Nephron (organoid): ENCODE data around the gene OSBPL1A.
"Not testable (repeated sequence)": the region's sequence is repeated elsewhere in the genome, so short reads cannot be mapped to it uniquely, and the experiment has no call there.

Source experiments
- H3K27ac Mint-ChIP-seq, 3 experiments: 2 replicates each; pipeline ENCODE4 v1.8.0; 2020; ENCODE audit warnings: mixed read lengths in 3 of 3, mild to moderate bottlenecking in 2 of 3, moderate library complexity in 1 of 3
- H3K27me3 Mint-ChIP-seq: 2 replicates; pipeline ENCODE4 v1.8.0; 2021; ENCODE audit warnings: low read depth, mild to moderate bottlenecking, moderate library complexity, mixed read lengths
- H3K36me3 Mint-ChIP-seq: 2 replicates; pipeline ENCODE4 v1.8.0; 2020; ENCODE audit warnings: low read depth, mixed read lengths
- H3K4me1 Mint-ChIP-seq: 2 replicates; pipeline ENCODE4 v1.8.0; 2020; ENCODE audit warnings: mixed read lengths
- H3K4me3 Mint-ChIP-seq, 3 experiments: 2 replicates each; pipeline ENCODE4 v1.8.0; 2020; ENCODE audit warnings: mild to moderate bottlenecking in 3 of 3, mixed read lengths in 3 of 3, moderate library complexity in 2 of 3
- H3K9me3 Mint-ChIP-seq: 2 replicates; pipeline ENCODE4 v1.8.0; 2020; ENCODE audit warnings: mixed read lengths
- CTCF ChIP-seq, 3 experiments: fragments of 200-600 bp; sonication (generic); IDR thresholded peaks; one replicate each; pipeline ENCODE4 v1.5.0; 2021; ENCODE audit warnings: antibody characterized with exemption in 3 of 3; ENCODE audit not compliant: unreplicated experiment in 3 of 3

The OSBPL1A gene

GRCh38 chr18:24160086-24160485 is 237.5 kb downstream of the OSBPL1A start:
- no peak overlapping the region for H3K4me3 Mint-ChIP-seq
- no peaks in the 10 kb centered on the region for H3K9me3 Mint-ChIP-seq
- TF ChIP-seq CTCF (IDR thresholded peaks at IDR 0.05; ENCODE audit: unreplicated experiment in 3 of 3) = no peak
- H3K4me1 Mint-ChIP-seq = peaks cover 8% of the 10 kb centered on the region
- H3K36me3 Mint-ChIP-seq = peaks cover 63% of the 10 kb centered on the region
- no peak overlapping the region for H3K27ac Mint-ChIP-seq
- no peaks in the 10 kb centered on the region for H3K27me3 Mint-ChIP-seq

- Mint-ChIP-seq H3K27ac (no peak overlapping the region), H3K4me3 (no peak overlapping the region), H3K27me3 (no peaks in the 10 kb centered on the region), H3K36me3 (peaks cover 53% of the 10 kb centered on the region), H3K4me1 (peaks cover 8% of the 10 kb centered on the region), H3K9me3 (no peaks in the 10 kb centered on the region)
- TF ChIP-seq CTCF (IDR thresholded peaks at IDR 0.05; ENCODE audit: unreplicated experiment in 3 of 3) = no peak
Measured at GRCh38 chr18:24157855-24158254, 239.8 kb downstream of the OSBPL1A start.

GRCh38 chr18:24153397-24153796 is 244.2 kb downstream of the OSBPL1A start:
- H3K4me1 Mint-ChIP-seq = peaks cover 8% of the 10 kb centered on the region
- TF ChIP-seq CTCF (IDR thresholded peaks at IDR 0.05; ENCODE audit: unreplicated experiment in 3 of 3) = no peak
- H3K9me3 Mint-ChIP-seq = no peaks in the 10 kb centered on the region
- H3K36me3 Mint-ChIP-seq = peaks cover 48% of the 10 kb centered on the region
- H3K4me3 Mint-ChIP-seq = no peak overlapping the region
- H3K27ac Mint-ChIP-seq = no peak overlapping the region
- H3K27me3 Mint-ChIP-seq = no peaks in the 10 kb centered on the region

- H3K4me1 Mint-ChIP-seq, H3K27ac Mint-ChIP-seq, H3K27me3 Mint-ChIP-seq, H3K9me3 Mint-ChIP-seq, H3K4me3 Mint-ChIP-seq: not testable (repeated sequence)
- peaks cover 59% of the 10 kb centered on the region for H3K36me3 Mint-ChIP-seq
Measured at GRCh38 chr18:24149591-24149990, 248.0 kb downstream of the OSBPL1A start.

GRCh38 chr18:24142376-24142775 is 255.2 kb downstream of the OSBPL1A start:
- Mint-ChIP-seq H3K9me3 (peaks cover 9% of the 10 kb centered on the region), H3K27ac (no peak overlapping the region), H3K4me3 (no peak overlapping the region), H3K27me3 (no peaks in the 10 kb centered on the region), H3K4me1 (no peaks in the 10 kb centered on the region), H3K36me3 (peaks cover 33% of the 10 kb centered on the region)
- no peak for TF ChIP-seq CTCF (IDR thresholded peaks at IDR 0.05; ENCODE audit: unreplicated experiment in 3 of 3)

- peaks cover 19% of the 10 kb centered on the region for H3K36me3 Mint-ChIP-seq
- H3K4me1 Mint-ChIP-seq = no peaks in the 10 kb centered on the region
- no peaks in the 10 kb centered on the region for H3K27me3 Mint-ChIP-seq
- H3K9me3 Mint-ChIP-seq = peaks cover 3% of the 10 kb centered on the region
- no peak overlapping the region for H3K27ac Mint-ChIP-seq
- peak overlapping the region; percentile 61 to 83 (median 70) for H3K4me3 Mint-ChIP-seq
- TF ChIP-seq CTCF (IDR thresholded peaks at IDR 0.05; ENCODE audit: unreplicated experiment in 3 of 3) = no peak
Measured at GRCh38 chr18:24140697-24141096, 256.9 kb downstream of the OSBPL1A start.
